Ishikawa (cell line): ENCODE data around the gene CCDC93.

Experiments
- CEBPB ChIP-seq: IDR thresholded peaks from 2 replicates; pipeline ENCODE4 v1.6.1; 2012
- EP300 ChIP-seq: IDR thresholded peaks from 2 replicates; pipeline ENCODE4 v1.6.1; 2012; ENCODE audit warnings: borderline replicate concordance
- NFIC ChIP-seq: IDR thresholded peaks from 2 replicates; pipeline ENCODE4 v1.6.1; 2012
- TAF1 ChIP-seq: IDR thresholded peaks from 2 replicates; pipeline ENCODE4 v1.6.1; 2012; ENCODE audit warnings: low read depth, mild to moderate bottlenecking
- TEAD4 ChIP-seq: IDR thresholded peaks from 2 replicates; pipeline ENCODE4 v1.6.1; 2012
- ZBTB7A ChIP-seq: IDR thresholded peaks from 2 replicates; pipeline ENCODE4 v1.6.1; 2012; ENCODE audit warnings: low read depth
- TF ChIP-seq, protein P1 (sequence below): IDR thresholded peaks from 2 replicates; pipeline ENCODE4 v1.6.1; 2012

DNA sequence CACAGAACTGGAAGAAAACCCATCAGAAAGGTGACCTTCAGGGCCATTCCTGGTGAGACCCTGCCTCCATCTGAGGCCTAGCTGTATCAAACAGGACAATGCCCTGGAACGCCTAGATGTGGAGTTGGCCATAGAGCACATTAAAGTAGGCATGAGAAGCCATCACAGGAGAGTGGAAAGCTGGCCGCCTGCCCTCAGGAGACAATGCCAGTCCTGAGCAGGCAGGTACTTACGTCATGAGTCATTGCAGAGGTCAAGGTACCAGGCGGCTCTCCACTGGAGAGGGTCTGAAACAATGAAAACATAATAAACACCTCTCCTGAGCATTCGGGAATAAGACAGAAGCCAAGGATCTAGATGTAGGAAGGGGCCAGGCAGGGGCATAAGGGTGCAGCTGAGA lies 68.6 kb downstream of the CCDC93 start:
- TF ChIP-seq TEAD4 (no peak), EP300 (no peak), ZBTB7A (no peak), NFIC (no peak), TAF1 (no peak), CEBPB (no peak)
- TF ChIP-seq, protein P1, sequence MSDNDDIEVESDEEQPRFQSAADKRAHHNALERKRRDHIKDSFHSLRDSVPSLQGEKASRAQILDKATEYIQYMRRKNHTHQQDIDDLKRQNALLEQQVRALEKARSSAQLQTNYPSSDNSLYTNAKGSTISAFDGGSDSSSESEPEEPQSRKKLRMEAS: no peak
